Activated T-cell treated with anti-CD3 and anti-CD28 coated beads for 48 hours (primary cell): Measurements from ENCODE around the gene ZNF112.
"Not testable (repeated sequence)": the region's sequence is repeated elsewhere in the genome, so short reads cannot be mapped to it uniquely, and the experiment has no call there.

ENCODE experiments used
- DNase-seq: peaks from one replicate; pipeline ENCODE4 v3.0.0-alpha.2; 2020; ENCODE audit warnings: low read depth

Gene ZNF112

GRCh38 chr19:44356383-44357111 lies at the start of gene ZNF112:
Gene ZNF112 (minus strand): TSS chr19:44356680. CDS start chr19:44340539, 16,141 bp downstream.
- no peak for DNase-seq

- DNase-seq = peak; percentile 72
These were observed 44.9 kb upstream of the ZNF112 start, which contains the start of gene ZNF285 for GRCh38 chr19:44401139-44402115. Gene ZNF285 (minus strand): TSS chr19:44401608. CDS start chr19:44397213, 4,395 bp downstream.

DNA sequence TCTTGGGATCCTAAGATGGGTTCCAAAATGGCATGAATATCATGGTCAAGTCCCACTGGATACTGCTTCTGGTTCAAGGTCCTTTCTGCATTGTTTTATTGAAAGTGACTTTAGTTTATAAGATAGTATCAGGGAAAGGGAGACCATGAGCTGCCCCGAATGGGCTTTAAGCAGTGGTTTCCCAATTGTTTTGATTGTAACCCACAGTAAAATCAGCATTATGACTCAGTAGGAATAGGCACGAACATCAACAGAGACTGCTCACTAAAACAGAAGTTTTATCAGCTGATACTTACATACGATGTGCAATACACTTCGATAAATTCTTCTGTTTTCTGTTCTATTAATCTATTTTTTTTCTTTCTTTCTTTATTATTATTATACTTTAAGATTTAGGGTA lies 32.8 kb upstream of the ZNF112 start:
- not testable (repeated sequence) for DNase-seq

- no peak for DNase-seq
These were observed 18.3 kb upstream of the ZNF112 start for GRCh38 chr19:44374789-44375188.

- DNase-seq = no peak
These were observed 15.5 kb upstream of the ZNF112 start for GRCh38 chr19:44371815-44372480.

- DNase-seq = no peak
These were observed 10.5 kb upstream of the ZNF112 start for GRCh38 chr19:44367024-44367423.

- DNase-seq = no peak
These were observed 9.9 kb downstream of the ZNF112 start for GRCh38 chr19:44346556-44346955.

GRCh38 chr19:44345959-44346358 lies 10.5 kb downstream of the ZNF112 start:
- no peak for DNase-seq

DNA sequence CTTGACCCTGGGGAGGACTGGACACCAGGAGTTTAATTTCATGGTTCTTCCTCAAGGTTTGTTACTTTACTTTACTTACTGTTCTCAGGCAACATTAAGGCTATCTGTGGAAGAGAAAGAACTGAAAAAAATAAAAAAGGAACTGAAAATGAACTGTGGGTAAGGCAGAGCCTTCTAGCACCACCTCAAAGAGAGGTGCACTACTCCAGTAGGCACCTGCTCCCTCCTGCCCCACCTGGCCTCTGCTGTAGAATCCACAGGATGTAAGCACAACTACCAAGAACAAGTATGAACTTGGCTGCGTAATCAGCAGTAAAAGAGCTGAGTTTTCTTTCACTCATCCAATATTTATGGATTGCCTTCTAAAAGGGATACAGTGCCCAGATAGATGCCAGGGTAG lies 12.2 kb downstream of the ZNF112 start:
- DNase-seq = no peak

DNA sequence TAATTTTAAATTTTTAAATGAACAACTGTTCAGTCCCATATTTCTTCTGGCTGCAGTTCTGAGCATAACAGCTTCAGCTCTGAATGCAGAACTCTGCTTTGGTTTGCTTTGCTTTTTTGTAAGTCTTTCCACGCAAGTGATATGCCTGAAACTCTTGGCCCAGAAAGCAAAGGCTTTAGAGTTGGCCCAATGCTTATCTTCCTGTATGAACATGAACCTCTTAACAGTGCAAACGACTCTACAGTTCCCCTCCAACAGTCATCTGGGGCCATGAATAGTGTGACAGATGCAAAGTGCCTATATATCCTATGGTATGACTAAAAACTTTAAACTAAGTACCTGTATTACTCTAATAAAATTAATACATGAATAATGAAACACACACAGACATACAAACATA lies 14.7 kb downstream of the ZNF112 start:
- no peak for DNase-seq

DNA sequence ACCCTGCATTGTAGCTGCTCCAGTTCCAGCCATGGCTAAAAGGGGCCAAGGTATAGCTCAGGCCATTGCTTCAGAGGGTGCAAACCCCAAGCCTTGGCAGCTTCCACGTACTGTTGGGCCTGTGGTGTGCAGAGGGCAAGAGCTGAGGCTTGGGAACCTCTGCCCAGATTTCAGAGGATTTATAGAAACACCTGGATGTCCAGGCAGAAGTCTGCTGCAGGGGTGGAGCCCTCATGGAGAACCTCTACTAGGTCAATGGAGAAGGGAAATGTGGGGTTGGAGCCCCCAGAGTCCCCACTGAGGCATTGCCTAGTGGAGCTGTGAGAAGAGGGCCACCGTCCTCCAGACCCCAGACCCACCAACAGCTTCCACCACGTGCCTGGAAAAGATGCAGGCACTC lies 21.8 kb downstream of the ZNF112 start:
- not testable (repeated sequence) for DNase-seq

DNA sequence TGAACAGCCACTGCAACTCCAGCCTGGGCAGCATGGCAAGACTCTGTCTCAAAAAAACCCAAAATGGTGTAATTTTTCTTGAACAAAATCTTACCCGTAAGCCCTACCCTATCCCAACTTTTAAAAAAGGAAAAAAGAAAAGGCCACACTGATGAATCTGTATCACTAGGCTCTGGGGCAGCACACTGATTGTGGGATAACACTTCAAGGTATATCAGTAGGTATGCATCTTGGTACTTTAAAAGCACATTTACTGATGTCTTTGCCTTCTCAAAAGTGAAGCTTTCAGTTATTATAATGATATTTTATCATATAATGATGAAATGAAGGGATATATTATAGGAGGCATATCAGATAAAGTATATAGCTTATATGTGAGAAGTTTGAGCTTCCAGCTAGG lies 24.3 kb downstream of the ZNF112 start:
- DNase-seq = no peak

- no peak for DNase-seq
These were observed 40.6 kb downstream of the ZNF112 start for GRCh38 chr19:44315883-44316282.

GRCh38 chr19:44313231-44313630 lies 43.2 kb downstream of the ZNF112 start:
- no peak for DNase-seq

- no peak for DNase-seq
These were observed 48.5 kb downstream of the ZNF112 start for GRCh38 chr19:44308011-44308410.

GRCh38 chr19:44306283-44306682 lies 50.2 kb downstream of the ZNF112 start:
- DNase-seq = no peak

DNA sequence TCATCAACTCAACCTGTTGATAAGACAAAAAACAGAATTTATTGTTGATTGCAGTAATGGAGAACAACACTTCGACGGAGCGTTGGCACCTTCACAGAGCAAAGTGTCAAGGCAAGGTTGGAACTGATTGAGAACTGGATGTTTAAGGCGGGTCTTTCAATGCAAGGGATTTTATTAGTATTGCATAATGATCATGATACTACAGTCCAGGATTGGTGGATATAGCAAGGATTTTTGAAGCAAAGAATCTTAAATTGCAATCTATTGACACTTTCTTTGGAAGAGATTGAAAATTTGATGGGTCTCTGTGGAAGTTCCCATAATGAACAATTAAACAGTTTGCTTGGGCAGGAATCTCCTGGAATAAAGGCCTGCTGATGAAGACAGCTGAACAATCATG lies 51.0 kb downstream of the ZNF112 start:
- no peak for DNase-seq

GRCh38 chr19:44304659-44305193 lies 51.8 kb downstream of the ZNF112 start, which contains the start of gene ZNF235:
Gene ZNF235 (minus strand): TSS chr19:44305025. CDS start chr19:44303404, 1,621 bp downstream.
- peak; percentile 67 for DNase-seq

GRCh38 chr19:44303976-44304568 lies 52.4 kb downstream of the ZNF112 start:
- DNase-seq = peak; percentile 1

GRCh38 chr19:44303320-44303719 lies 53.2 kb downstream of the ZNF112 start:
- no peak for DNase-seq

- no peak for DNase-seq
These were observed 71.5 kb downstream of the ZNF112 start for GRCh38 chr19:44284968-44285367.

DNA sequence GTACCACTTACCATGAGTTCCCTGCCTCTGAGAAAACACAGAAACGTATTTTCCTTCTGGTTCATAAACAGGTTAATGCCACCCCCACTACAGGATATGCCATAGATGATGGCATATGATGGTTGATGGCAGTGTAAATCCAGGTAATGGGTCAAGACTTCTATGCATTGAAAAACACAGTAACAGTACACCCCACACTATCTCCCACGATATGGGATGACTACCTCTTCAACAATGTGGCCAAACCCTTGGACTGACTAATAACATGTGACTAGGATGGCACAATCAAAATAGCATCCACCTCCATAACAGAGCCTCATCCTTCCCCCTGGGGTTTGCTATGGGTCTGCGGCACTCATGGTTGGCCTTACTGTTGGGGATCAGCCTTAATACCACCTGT lies 73.6 kb downstream of the ZNF112 start:
- no peak for DNase-seq
